ENCODE measurements around the gene LRP1.

The LRP1 gene

GRCh38 chr12:57127726-57128518 lies at the start of gene LRP1:
LRP1 (plus strand) TSS chr12:57128483; CDS start chr12:57128965, 482 bp downstream.
- DNase-seq: peak; percentile 75

GRCh38 chr12:57078519-57079404 lies 49.5 kb upstream of the LRP1 start, which contains the start of gene NEMP1:
NEMP1 (minus strand) TSS chr12:57078791; CDS start chr12:57078745, 46 bp downstream.
- peak; percentile 100 for DNase-seq

- no peak for DNase-seq
These were observed 48.5 kb upstream of the LRP1 start for GRCh38 chr12:57079821-57080220.

GRCh38 chr12:57080855-57081254 lies 47.4 kb upstream of the LRP1 start:
- DNase-seq: no peak

- DNase-seq: no peak
These were observed 42.2 kb upstream of the LRP1 start for GRCh38 chr12:57085999-57086492.

- peak; percentile 46 for DNase-seq
These were observed 41.7 kb upstream of the LRP1 start for GRCh38 chr12:57086493-57087009.

GRCh38 chr12:57087010-57087690 lies 41.1 kb upstream of the LRP1 start:
- peak; percentile 87 for DNase-seq

GRCh38 chr12:57087691-57088353 lies 40.5 kb upstream of the LRP1 start:
- peak; percentile 87 for DNase-seq

GRCh38 chr12:57088354-57089270 lies 39.7 kb upstream of the LRP1 start, which contains the start of gene NAB2:
NAB2 (plus strand) TSS chr12:57089114; CDS start chr12:57089272, 158 bp downstream.
- DNase-seq: peak; percentile 93

- no peak for DNase-seq
These were observed 38.7 kb upstream of the LRP1 start for GRCh38 chr12:57089271-57090245.

GRCh38 chr12:57090490-57090889 lies 37.8 kb upstream of the LRP1 start:
- no peak for DNase-seq

GRCh38 chr12:57090924-57091637 lies 37.2 kb upstream of the LRP1 start:
- no peak for DNase-seq

GRCh38 chr12:57091638-57092528 lies 36.4 kb upstream of the LRP1 start:
- DNase-seq: no peak

GRCh38 chr12:57092529-57092862 lies 35.8 kb upstream of the LRP1 start:
- DNase-seq: no peak

GRCh38 chr12:57092876-57093414 lies 35.3 kb upstream of the LRP1 start:
- DNase-seq: no peak

- DNase-seq: no peak
These were observed 34.7 kb upstream of the LRP1 start for GRCh38 chr12:57093415-57094207.

Data from NCI-H1436 (cell line).